ENCODE measurements around the gene SIRT3. TPM values are rescaled to one million over a fixed set of nuclear protein-coding genes. Genes with fewer than 3 reads are reported as not detected.

Gene SIRT3
- total and polyA plus RNA-seq, 2 of the 4 experiments (the other 2 are of a cell fraction) = 5.4 to 18.6 TPM

- Histone ChIP-seq H2AK5ac (ENCODE audit: low read depth, low read length) (no peak overlapping the region), H2BK20ac (ENCODE audit: low read depth, low read length) (no peak overlapping the region), H4K91ac (ENCODE audit: insufficient read depth, low read depth, low read length) (no peak overlapping the region), H3K27me3 (ENCODE audit: control insufficient read depth, insufficient read depth, low read length) (no peaks in the 10 kb centered on the region), H4K5ac (ENCODE audit: low read depth, low read length) (no peak overlapping the region), H4K20me1 (ENCODE audit: insufficient read depth, low read length) (no peaks in the 10 kb centered on the region), H3K27ac (ENCODE audit: insufficient read depth, low read length) (no peak overlapping the region), H3K4me1 (ENCODE audit: control insufficient read depth, insufficient read depth, low read length) (peaks cover 3% of the 10 kb centered on the region; the same call in 1 of the 2 replicates), H2BK15ac (ENCODE audit: low read depth, low read length) (no peak overlapping the region), H3K9me3 (ENCODE audit: control insufficient read depth, insufficient read depth, low read length) (no peaks in the 10 kb centered on the region), H3K9me1 (ENCODE audit: insufficient read depth, low read length) (no peaks in the 10 kb centered on the region), H3K18ac (ENCODE audit: low read depth, low read length) (no peak overlapping the region), H3K14ac (replicated peaks; ENCODE audit: low read depth, low read length) (no peak overlapping the region), H2BK120ac (ENCODE audit: low read depth, low read length) (no peak overlapping the region), H3K4me3 (ENCODE audit: insufficient read depth, low read depth, low read length) (no peak overlapping the region), H3K79me1 (ENCODE audit: low read depth in 1 of 2, low read length in 2 of 2) (peaks cover 4 to 15% of the 10 kb centered on the region in 2 experiments; a peak in 3 of 4 replicates), H3K9ac (ENCODE audit: low read depth, low read length) (no peak overlapping the region), H4K8ac (ENCODE audit: low read depth in 2 of 2, low read length in 2 of 2) (no peak overlapping the region), H2AFZ (replicated peaks; ENCODE audit: low read length, poor library complexity) (no peak overlapping the region), H2BK5ac (ENCODE audit: low read depth, low read length, poor library complexity, severe bottlenecking) (no peak overlapping the region), H3K36me3 (ENCODE audit: control insufficient read depth, insufficient read depth, low read length) (peaks cover 16% of the 10 kb centered on the region), H2AK9ac (replicated peaks; ENCODE audit: low read depth, low read length, poor library complexity) (no peak overlapping the region), H3K56ac (ENCODE audit: extremely low read depth, insufficient read depth, low read length) (no peak overlapping the region), H3K4ac (ENCODE audit: low read depth, low read length) (no peak overlapping the region), H3K23ac (ENCODE audit: low read depth, low read length) (no peak overlapping the region), H3K4me2 (ENCODE audit: low read depth, low read length) (no peak overlapping the region)
- POLR2A ChIA-PET (ENCODE audit: unreplicated experiment) = no interaction called here
- dilution Hi-C loops (cut with HindIII; ENCODE audit: low sequenced_read_pairs, unreplicated experiment) = no loop called here
- no peak for TF ChIP-seq CEBPB (IDR thresholded peaks at IDR 0.05; ENCODE audit: low read depth, low read length)
- ATAC-seq (ENCODE audit: low read depth) (no peak), DNase-seq (no peak)
- 97% methylated on average over 9 of the region's 14 CpGs; no CpG with 5 or more reads in 1 of the 2 experiments for WGBS, 2 experiments (ENCODE audit: extremely low coverage in 2 of 2, insufficient read length in 1 of 2)
- intact Hi-C loops (cut with micrococcal nuclease) = no loop called here
- CTCF ChIA-PET = no interaction called here
- no TSS peak for BruUV-seq (replicated peaks)
- in situ Hi-C loops (cut with MboI; ENCODE audit: low sequenced_read_pairs) = loop anchor here (10.0 kb wide), 1 partner anchor 63 kb away; the partner anchor contains the start of gene PGGHG
Measured at GRCh38 chr11:221998-222789, 13.9 kb downstream of the SIRT3 start.

Data from IMR-90 (cell line).